RWPE2 (cell line): ENCODE results near the gene SEC14L5.

Experiments
- ATAC-seq: fragments of 200-7000 bp; cut with Tn5 transposase; 3 replicates; pipeline ENCODE4 v1.9.1; 2021; ENCODE audit warnings: low read depth
- DNase-seq: peaks from one replicate; pipeline ENCODE4 v3.0.0-alpha.2; 2020; ENCODE audit warnings: low spot score
- H3K27ac ChIP-seq: fragments of 450-650 bp; 2 replicates; pipeline ENCODE4 v1.5.1; 2017; ENCODE audit warnings: mild to moderate bottlenecking; ENCODE audit not compliant: poor library complexity, severe bottlenecking
- H3K27me3 ChIP-seq: fragments of 250-450 bp; sonication (Bioruptor Pico); 2 replicates; pipeline ENCODE4 v1.5.1; 2021; ENCODE audit warnings: mild to moderate bottlenecking, moderate library complexity; ENCODE audit not compliant: insufficient read depth, poor library complexity, severe bottlenecking
- H3K36me3 ChIP-seq: fragments of 250-450 bp; sonication (Bioruptor Pico); 2 replicates; pipeline ENCODE4 v1.5.1; 2020; ENCODE audit warnings: low read depth, mild to moderate bottlenecking, moderate library complexity
- H3K4me1 ChIP-seq: fragments of 250-450 bp; sonication (Bioruptor Pico); 2 replicates; pipeline ENCODE4 v1.5.1; 2021; ENCODE audit warnings: mild to moderate bottlenecking, moderate library complexity; ENCODE audit not compliant: insufficient read depth, poor library complexity, severe bottlenecking
- H3K4me3 ChIP-seq: fragments of 250-450 bp; sonication (Bioruptor Pico); 2 replicates; pipeline ENCODE4 v1.5.1; 2021; ENCODE audit warnings: mild to moderate bottlenecking, moderate library complexity; ENCODE audit not compliant: severe bottlenecking
- H3K9me3 ChIP-seq: fragments of 250-450 bp; sonication (Bioruptor Pico); 2 replicates; pipeline ENCODE4 v1.5.1; 2021; ENCODE audit warnings: mild to moderate bottlenecking, moderate library complexity; ENCODE audit not compliant: severe bottlenecking
- CTCF ChIP-seq: fragments of 450-650 bp; IDR thresholded peaks from one replicate; pipeline ENCODE4 v1.5.1; 2017; ENCODE audit warnings: mild to moderate bottlenecking, moderate library complexity; ENCODE audit not compliant: poor library complexity, severe bottlenecking

The SEC14L5 gene

GRCh38 chr16:5027086-5027485, 69.0 kb downstream of the SEC14L5 start:
- no peak for TF ChIP-seq CTCF
- H3K27me3 ChIP-seq, result no peaks in the 10 kb centered on the region
- no peak for DNase-seq
- H3K27ac ChIP-seq, result no peak overlapping the region
- no peaks in the 10 kb centered on the region for H3K36me3 ChIP-seq
- no peak overlapping the region for H3K4me3 ChIP-seq
- no peaks in the 10 kb centered on the region for H3K9me3 ChIP-seq
- H3K4me1 ChIP-seq, result no peaks in the 10 kb centered on the region
- ATAC-seq, result no peak

GRCh38 chr16:5027575-5028235, 69.6 kb downstream of the SEC14L5 start:
- no peak overlapping the region for H3K4me3 ChIP-seq
- H3K36me3 ChIP-seq, result no peaks in the 10 kb centered on the region
- DNase-seq (no peak), ATAC-seq (no peak)
- no peaks in the 10 kb centered on the region for H3K27me3 ChIP-seq
- H3K4me1 ChIP-seq, result no peaks in the 10 kb centered on the region
- no peaks in the 10 kb centered on the region for H3K9me3 ChIP-seq
- no peak for TF ChIP-seq CTCF
- H3K27ac ChIP-seq, result no peak overlapping the region

DNA sequence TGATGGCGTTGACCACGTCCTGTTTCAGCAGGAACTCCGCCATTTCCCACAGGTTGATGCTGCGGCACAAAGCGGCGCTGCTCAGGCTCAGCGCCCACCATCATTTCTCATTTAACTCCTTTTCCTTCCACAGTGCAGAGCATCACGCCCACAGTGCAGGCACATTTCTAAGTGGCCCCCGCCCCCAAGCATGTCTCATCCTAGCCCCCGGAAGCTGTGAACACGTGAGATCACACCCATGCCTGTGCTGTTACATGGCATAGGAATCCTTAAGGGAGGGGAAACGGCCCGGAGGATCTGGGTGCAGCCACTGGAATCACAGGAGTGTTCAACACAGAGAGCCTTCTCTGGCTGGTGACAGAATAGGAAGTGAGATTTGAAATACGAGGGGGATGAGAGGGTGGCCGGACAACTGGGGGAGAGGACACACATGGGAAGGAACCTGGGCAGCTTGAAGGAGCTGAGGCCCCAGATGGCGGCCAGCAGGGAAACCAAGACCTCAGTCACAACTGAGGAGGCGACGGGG, 70.9 kb downstream of the SEC14L5 start:
- H3K9me3 ChIP-seq, result no peaks in the 10 kb centered on the region

DNA sequence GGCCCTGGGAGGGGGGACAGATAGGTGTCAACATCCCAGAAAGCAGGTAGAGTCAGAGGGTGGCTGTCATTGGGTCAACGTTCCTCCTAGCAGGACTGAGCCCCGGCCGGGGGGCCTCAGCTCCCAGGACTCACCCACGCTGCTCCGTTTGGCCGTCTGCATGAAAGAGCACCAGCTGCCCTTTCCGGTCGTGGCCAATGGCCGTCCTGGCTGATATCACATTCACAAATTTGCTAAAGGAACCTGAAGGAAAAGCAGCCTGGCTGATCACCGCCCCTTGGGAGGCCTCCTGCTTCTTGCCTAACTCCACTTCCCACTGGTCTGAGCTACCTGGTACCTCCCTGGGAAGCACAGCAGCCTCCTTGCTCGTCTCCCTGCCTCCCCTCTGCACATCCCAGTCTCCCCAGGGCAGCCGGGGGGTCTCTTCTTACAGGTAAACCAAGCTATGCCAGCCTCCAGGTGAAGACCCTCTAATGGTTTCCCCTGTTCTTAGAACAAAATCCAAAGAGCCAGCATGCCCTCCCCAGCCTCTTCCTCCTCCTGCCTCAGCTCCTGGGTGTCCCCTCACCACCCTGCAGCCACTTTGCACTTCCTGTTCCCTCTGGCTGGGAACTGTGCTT, 72.2 kb downstream of the SEC14L5 start:
- Histone ChIP-seq H3K27ac (no peak overlapping the region), H3K4me3 (no peak overlapping the region), H3K9me3 (no peaks in the 10 kb centered on the region), H3K27me3 (no peaks in the 10 kb centered on the region), H3K4me1 (peaks cover 5% of the 10 kb centered on the region), H3K36me3 (no peaks in the 10 kb centered on the region)
- ATAC-seq, result no peak
- TF ChIP-seq CTCF, result no peak
- no peak for DNase-seq

More for the DNA sequence above, 70.9 kb downstream of the SEC14L5 start:
- ATAC-seq (no peak), DNase-seq (no peak)
- Histone ChIP-seq H3K27me3 (no peaks in the 10 kb centered on the region), H3K36me3 (no peaks in the 10 kb centered on the region), H3K4me1 (no peaks in the 10 kb centered on the region), H3K4me3 (no peak overlapping the region), H3K27ac (no peak overlapping the region)
- no peak for TF ChIP-seq CTCF

GRCh38 chr16:5031601-5032000, 73.5 kb downstream of the SEC14L5 start:
- no peaks in the 10 kb centered on the region for H3K36me3 ChIP-seq

More at GRCh38 chr16:5031601-5032000, 73.5 kb downstream of the SEC14L5 start:
- no peak for DNase-seq
- no peak overlapping the region for H3K27ac ChIP-seq
- no peaks in the 10 kb centered on the region for H3K27me3 ChIP-seq
- no peak for TF ChIP-seq CTCF
- ATAC-seq, result no peak
- no peak overlapping the region for H3K4me3 ChIP-seq
- H3K4me1 ChIP-seq, result peaks cover 5% of the 10 kb centered on the region
- H3K9me3 ChIP-seq, result no peaks in the 10 kb centered on the region
